Posterior vena cava (tissue), 2 donors: ENCODE results near the gene SLC15A3. TPM values are rescaled to one million over a fixed set of nuclear protein-coding genes. Genes with fewer than 3 reads are reported as not detected.
"Not testable (repeated sequence)": the region's sequence is repeated elsewhere in the genome, so short reads cannot be mapped to it uniquely, and the experiment has no call there.

Source experiments
- DNase-seq: peaks from one replicate; pipeline ENCODE4 v3.0.0-alpha.2; 2020; ENCODE audit warnings: low spot score
- intact Hi-C, 2 donors: fragments of 100-400 bp; cut with DNase I; formaldehyde crosslinking; loops; one replicate each; pipeline versions ENCODE4 v1.14.1 to v1.14.2; 2022 to 2023
- total RNA-seq, 2 donors: library from RNA; stranded (reverse); fragmentation: NEBNext Ultra II Directional; extraction: Animal tissue kit (Norgen Biotek cat#: 25700); gene quantifications; one replicate each; pipeline ENCODE4 v1.2.1, GENCODE V29; 2021
- donor health status: DM: yes; HTN: yes; CAD: no.
- donor health status: DM: yes; HTN: yes; CAD: no.

SLC15A3 gene
- total RNA-seq, 2 donors from 2014 or later, result 27.4 to 29.3 TPM

- intact Hi-C loops, result loop anchor here in 1 of 2 donors (10.0 kb wide), 1 partner anchor 202 kb away; no protein-coding TSS in a partner anchor
- DNase-seq, result no peak
These were observed 29.1 kb downstream of the SLC15A3 start for GRCh38 chr11:60922906-60923305.

DNA sequence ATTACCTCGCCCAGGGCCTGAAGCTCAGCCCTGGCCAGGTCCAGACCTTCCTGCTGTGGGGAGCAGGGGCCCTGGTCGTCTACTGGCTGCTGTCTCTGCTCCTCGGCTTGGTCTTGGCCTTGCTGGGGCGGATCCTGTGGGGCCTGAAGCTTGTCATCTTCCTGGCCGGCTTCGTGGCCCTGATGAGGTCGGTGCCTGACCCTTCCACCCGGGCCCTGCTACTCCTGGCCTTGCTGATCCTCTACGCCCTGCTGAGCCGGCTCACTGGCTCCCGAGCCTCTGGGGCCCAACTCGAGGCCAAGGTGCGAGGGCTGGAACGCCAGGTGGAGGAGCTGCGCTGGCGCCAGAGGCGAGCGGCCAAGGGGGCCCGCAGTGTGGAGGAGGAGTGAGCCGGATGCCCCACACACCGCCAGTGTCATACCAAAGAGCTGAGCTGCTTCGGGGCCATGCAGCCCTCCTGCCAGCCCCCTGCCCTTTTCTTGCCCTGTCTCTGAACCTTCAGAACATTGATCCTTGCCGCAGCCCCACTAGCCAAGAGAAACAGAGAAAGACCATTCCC lies 30.1 kb downstream of the SLC15A3 start:
- no peak for DNase-seq
- intact Hi-C loops, result loop anchor here (1.0 to 10.0 kb wide), 2 partner anchors 203 to 226 kb away; no protein-coding TSS in a partner anchor

GRCh38 chr11:60921259-60921658 lies 30.7 kb downstream of the SLC15A3 start:
- no peak for DNase-seq
- intact Hi-C loops, result loop anchor here (1.0 to 10.0 kb wide), 2 partner anchors 204 to 227 kb away; no protein-coding TSS in a partner anchor

DNA sequence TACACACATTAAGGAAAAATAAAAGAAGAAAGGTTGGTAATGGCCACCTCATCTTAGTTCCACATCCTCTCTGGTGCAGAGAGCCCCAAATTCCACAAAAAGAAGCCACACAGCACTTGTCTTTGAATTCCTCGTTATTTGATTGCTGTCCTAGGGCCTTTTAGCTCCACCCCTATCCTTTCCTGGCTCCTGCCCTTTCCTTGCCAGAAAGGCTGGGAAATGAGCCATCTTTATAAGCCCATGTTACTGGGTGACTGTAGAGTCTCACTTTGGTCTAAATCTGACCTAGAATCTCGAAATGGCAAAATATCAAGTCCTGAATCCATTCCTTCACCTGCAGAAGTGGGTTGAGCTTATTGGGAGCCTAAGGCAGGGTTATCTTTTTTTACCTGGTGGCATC lies 32.0 kb downstream of the SLC15A3 start:
- intact Hi-C loops, result loop anchor here in 1 of 2 donors (10.0 kb wide), 1 partner anchor 205 kb away; no protein-coding TSS in a partner anchor
- no peak for DNase-seq

DNA sequence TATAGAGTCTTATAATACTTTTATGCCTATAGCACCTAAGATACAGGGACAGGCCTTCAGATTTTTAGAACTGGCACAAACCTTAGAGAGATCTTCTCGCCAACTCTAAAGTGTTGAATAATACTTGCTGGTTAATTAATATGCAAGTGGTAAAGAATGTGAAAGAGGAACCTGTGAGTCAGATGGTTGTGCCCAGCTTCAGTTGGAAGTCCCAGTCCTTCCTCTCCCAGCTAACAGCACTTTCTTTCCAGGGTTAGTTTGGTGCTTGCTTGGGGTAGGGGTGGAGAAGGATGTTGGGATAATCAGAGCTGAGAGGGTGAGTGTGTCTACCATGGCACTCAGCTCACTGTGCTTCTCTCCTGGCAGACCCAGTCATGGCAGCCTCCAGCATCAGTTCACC lies 32.7 kb downstream of the SLC15A3 start:
- DNase-seq, result no peak
- intact Hi-C loops, result no loop called here

GRCh38 chr11:60918939-60919265 lies 33.1 kb downstream of the SLC15A3 start:
- intact Hi-C loops, result no loop called here
- DNase-seq, result no peak

- intact Hi-C loops, result no loop called here
- DNase-seq, result no peak
These were observed 33.6 kb downstream of the SLC15A3 start for GRCh38 chr11:60918251-60918938.

DNA sequence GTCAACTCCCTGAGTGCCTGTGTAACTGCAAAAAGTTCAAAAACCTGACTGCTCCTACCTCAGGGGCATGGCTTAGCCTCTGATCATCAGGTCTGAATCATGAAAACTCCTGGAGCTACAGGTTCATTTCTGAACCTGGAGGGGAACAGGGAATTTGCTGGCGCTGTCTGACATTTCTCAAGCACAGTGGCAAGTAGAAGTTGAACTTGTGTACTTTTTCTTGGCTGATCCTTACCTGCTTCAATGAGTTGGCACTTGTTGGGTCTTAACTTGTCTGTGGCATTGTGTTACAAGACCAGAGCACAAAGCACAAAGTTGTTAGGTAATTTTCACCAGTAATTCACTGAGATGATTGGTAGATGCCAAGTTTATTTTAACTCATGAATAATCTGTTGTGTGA lies 34.7 kb downstream of the SLC15A3 start:
- intact Hi-C loops, result no loop called here
- no peak for DNase-seq

DNA sequence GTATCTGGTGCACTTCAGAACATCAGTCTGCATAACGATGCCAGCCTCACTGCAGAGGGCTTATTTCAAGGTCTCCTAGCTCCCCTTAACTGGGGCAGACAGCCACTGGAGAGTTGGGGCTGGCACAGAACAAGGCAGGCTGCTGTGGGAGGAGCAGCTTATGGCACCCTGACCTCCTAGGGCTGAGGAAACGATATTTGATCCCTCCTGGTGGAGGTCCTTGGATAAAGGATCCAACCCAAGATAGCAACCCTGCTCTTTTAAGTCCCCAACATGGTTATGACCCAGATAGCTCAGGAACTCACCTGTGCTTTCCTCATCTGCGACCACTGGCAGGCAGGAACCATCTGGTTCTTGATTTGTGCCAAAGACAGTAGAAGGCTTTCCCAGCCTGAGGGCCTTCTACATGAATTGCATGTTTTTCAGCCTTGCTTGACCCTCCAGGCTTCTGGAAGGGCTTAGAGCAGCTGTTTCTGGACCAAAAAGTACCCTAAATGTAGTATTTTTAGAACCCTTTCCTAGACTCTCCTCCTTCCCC lies 35.2 kb downstream of the SLC15A3 start:
- no peak for DNase-seq
- intact Hi-C loops, result no loop called here

DNA sequence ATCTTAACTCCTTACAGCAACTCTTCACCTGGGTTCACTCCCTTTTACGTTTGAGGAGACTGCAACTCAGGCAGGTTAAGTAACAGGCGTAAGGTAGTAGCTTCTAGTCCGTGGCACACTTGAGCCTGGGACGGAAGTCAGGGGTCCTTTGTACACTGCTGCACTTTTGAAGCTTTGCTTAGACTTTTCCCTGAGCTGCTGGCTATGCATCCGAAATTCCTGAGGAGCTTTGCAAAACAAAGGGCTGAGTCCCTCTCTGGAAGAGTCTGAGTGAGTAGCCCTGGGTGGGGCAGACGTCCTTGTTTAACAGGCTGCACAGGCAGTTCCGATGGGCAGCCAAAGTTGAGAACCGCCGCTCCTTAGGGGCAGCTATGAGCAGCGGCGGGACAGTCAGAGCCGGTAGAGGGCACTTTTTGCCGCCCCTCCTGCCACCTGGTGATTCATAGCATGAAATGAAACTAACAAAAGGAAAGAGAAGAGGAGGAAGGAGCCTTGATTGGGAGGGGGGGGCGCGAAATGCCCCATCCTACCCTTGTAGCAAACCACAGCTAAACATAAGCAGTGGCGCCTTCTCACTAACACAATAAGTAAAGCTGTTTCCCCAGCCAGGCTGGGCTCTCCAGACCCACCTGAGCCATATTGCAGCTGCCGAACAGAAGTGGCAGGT lies 36.6 kb downstream of the SLC15A3 start:
- intact Hi-C loops, result no loop called here
- DNase-seq, result peak; percentile 89

- DNase-seq, result peak; percentile 86
- intact Hi-C loops, result no loop called here
These were observed 37.2 kb downstream of the SLC15A3 start for GRCh38 chr11:60914633-60915247.

DNA sequence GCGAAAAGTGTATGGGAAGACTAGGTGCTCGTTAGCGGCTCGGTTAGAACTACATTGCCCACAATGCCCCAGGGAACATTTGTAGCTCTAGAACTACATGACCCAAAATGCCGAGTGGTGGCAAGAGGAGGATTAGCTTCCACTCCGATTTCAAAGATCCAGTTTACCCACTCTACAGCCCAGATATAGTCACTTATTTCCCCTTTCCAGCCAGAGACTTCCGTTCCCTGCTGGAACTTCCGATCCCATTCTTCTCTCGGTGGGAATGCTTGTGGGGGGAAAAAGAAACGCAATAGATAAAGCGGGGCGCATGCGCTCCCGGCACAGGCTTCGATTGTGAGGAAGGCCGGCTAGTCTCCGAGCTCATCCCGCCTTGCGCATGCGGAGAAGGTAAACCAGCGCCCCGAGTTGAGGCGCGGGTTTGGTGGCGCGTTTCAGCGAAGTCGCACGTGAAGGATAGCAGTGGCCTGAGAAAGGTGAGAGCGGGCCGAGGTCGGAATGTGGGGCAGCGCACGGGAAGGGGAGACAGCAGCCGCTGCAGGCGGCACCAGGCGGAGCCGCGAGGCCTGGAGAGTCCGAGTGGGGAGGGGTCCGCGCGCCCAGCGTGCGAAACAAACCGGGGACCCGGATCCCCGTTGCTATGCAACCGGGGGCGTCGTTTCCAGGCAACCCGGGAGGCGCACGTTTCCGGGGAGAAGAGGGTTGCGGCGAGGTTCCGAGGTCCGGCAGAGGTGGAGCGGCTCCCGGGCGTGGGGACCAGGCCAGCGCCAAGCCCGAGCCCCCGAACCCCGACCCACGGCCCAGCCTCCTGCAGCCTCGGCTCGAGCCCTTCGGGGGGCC lies 38.0 kb downstream of the SLC15A3 start, which contains the start of gene TMEM109:
Gene TMEM109 (plus strand): TSS at position 366 of the 840 bp plus-strand sequence. CDS start 5,536 bp downstream, outside the sequence.
- peak; percentile 95 for DNase-seq
- intact Hi-C loops, result no loop called here

- intact Hi-C loops, result no loop called here
- DNase-seq, result no peak
These were observed 39.0 kb downstream of the SLC15A3 start for GRCh38 chr11:60912851-60913528.

DNA sequence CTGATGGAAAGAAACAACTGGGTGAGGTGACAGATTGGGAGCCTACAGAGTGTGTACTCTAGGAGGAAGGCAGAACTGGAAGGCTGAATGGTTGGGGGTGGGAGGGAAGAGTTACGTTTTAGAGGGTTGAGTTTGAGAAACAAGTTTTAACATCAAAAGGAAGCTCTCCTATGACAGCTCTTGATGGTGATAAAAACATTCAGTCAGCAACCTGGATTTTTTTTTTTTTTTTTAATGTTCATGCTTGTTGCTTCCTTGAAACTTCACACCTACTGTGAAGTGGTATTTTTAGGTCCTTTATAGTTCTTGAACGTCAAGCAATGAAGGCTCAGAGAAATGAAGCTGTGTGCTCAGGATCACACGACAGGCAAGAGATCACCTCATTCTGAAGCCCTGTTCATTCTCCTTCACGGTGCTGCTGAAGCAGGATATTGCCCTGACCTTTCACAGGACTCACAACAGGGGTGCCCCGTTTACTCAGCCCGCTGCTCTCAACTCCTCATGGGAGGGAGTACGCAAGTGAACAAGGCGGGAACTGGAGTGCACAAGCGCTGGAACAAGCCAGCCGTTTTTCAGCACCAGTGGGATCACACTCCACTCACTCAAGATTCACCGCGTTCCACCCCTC lies 39.6 kb downstream of the SLC15A3 start:
- intact Hi-C loops, result no loop called here

DNA sequence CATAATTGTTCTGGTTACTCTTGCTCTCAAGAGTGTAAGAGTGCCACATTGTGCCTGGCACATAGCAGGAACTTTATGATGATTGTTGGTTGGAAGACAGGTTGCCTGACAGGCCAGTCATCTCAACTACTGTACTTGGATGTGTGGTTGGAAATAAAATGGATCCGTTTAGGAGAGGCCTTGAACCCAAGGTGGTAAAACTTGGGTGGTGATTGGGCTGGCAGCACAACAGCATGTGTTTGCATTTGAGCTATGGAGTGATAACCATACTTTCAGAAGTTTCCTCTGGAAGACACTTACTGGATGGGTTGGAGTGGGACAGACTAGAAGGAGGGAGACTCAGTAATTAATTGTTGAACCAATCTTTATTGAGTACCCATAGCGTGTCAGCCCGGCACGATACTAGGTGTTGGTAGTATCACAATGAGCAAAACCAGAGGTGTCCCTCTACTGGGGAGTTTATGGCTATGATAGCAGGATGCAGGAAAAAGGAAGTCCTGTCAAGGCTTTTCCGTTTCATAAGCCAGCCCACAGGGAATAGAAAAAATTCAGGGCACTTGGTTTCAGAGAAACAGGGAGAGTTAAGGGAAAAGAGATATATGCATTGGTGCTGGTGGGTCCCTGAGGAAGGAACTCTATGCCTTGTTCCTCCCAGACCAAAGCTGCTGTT lies 41.1 kb downstream of the SLC15A3 start:
- intact Hi-C loops, result no loop called here
- DNase-seq, result no peak

More for the DNA sequence above, 39.6 kb downstream of the SLC15A3 start:
- DNase-seq, result no peak

GRCh38 chr11:60910281-60910687 lies 41.7 kb downstream of the SLC15A3 start:
- intact Hi-C loops, result no loop called here
- DNase-seq, result no peak

DNA sequence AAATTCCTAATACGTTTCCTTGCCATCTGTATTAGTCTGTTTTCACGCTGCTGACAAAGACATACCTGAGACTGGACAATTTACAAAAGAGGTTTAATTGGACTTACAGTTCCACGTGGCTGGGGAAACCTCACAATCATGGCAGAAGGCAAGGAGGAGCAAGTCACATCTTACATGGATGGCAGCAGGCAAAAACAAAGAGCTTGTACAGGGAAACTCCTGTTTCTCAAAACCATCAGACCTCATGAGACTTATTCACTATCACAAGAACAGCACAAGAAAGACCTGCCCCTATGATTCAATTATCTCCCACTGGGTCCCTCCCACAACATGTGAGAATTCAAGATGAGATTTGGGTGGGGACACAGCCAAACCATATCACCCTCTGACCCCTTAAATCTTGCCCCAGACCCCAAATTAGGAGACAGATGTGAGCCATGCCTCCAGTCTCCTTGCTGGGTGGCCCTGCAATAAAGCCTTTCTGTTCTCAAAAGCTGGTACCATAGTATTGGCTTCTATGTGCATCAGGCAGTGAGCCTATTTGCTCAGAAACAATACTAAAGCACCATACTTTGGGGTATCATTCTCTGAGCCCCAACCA lies 42.2 kb downstream of the SLC15A3 start:
- intact Hi-C loops, DNase-seq: not testable (repeated sequence)
